Liver (tissue), 9 donors: ENCODE results near the gene ADGRV1. TPM values are rescaled to one million over a fixed set of nuclear protein-coding genes. Genes with fewer than 3 reads are reported as not detected.

Experiments
- DNase-seq: peaks from one replicate; pipeline ENCODE4 v3.0.0-alpha.2; 2017; ENCODE audit warnings: low spot score
- H3K27ac ChIP-seq, 2 donors: one replicate each; pipeline ENCODE4 v1.7.0; 2013; ENCODE audit warnings: inconsistent platforms in 2 of 2, low read length in 2 of 2, control low read depth in 1 of 2, low read depth in 1 of 2, mild to moderate bottlenecking in 1 of 2
- H3K27me3 ChIP-seq, 4 donors: one replicate each; pipeline versions ENCODE4 v1.6.1 to v1.7.0; 2013; ENCODE audit warnings: low read length in 3 of 4, inconsistent platforms in 1 of 4, mild to moderate bottlenecking in 1 of 4, moderate library complexity in 1 of 4; ENCODE audit not compliant: control insufficient read depth in 4 of 4, insufficient read depth in 4 of 4
- H3K36me3 ChIP-seq, 4 donors: one replicate each; pipeline versions ENCODE4 v1.6.1 to v1.7.0; 2013; ENCODE audit warnings: low read length in 3 of 4, mild to moderate bottlenecking in 3 of 4, low read depth in 1 of 4, moderate library complexity in 1 of 4; ENCODE audit not compliant: control insufficient read depth in 4 of 4, insufficient read depth in 3 of 4
- H3K4me1 ChIP-seq, 4 donors: one replicate each; pipeline versions ENCODE4 v1.6.1 to v1.7.0; 2013; ENCODE audit warnings: low read length in 3 of 4, mild to moderate bottlenecking in 3 of 4, moderate library complexity in 1 of 4; ENCODE audit not compliant: control insufficient read depth in 4 of 4, insufficient read depth in 4 of 4
- H3K4me3 ChIP-seq, 3 donors: one replicate each; pipeline versions ENCODE4 v1.6.1 to v1.7.0; 2013; ENCODE audit warnings: low read length in 3 of 3, control low read depth in 1 of 3, low read depth in 1 of 3, mild to moderate bottlenecking in 1 of 3
- H3K9ac ChIP-seq, 2 donors: one replicate each; pipeline ENCODE4 v1.7.0; 2013; ENCODE audit warnings: low read length in 2 of 2, mild to moderate bottlenecking in 2 of 2, moderate library complexity in 2 of 2, control low read depth in 1 of 2, low read depth in 1 of 2
- H3K9me3 ChIP-seq, 4 donors: one replicate each; pipeline versions ENCODE4 v1.6.1 to v1.7.0; 2013; ENCODE audit warnings: low read length in 3 of 4; ENCODE audit not compliant: control insufficient read depth in 4 of 4
- EGR1 ChIP-seq, 2 donors: IDR thresholded peaks; 2 replicates each; pipeline ENCODE4 v1.6.1; 2016 to 2018; ENCODE audit warnings: antibody characterized with exemption in 2 of 2, low read depth in 2 of 2
- FOXA1 ChIP-seq: IDR thresholded peaks from 2 replicates; pipeline ENCODE4 v1.6.1; 2016; ENCODE audit warnings: antibody characterized with exemption
- FOXA2 ChIP-seq: IDR thresholded peaks from 2 replicates; pipeline ENCODE4 v1.6.1; 2016; ENCODE audit warnings: antibody characterized with exemption
- GABPA ChIP-seq, 2 donors: IDR thresholded peaks in 1 of 2; conservative IDR thresholded peaks in 1 of 2; 2 replicates each; pipeline ENCODE4 v1.6.1; 2016; ENCODE audit warnings: antibody characterized with exemption in 2 of 2, mild to moderate bottlenecking in 1 of 2, moderate library complexity in 1 of 2
- HNF4A ChIP-seq, 2 donors: conservative IDR thresholded peaks; 2 replicates each; pipeline ENCODE4 v1.6.1; 2016; ENCODE audit warnings: antibody characterized with exemption in 2 of 2, mild to moderate bottlenecking in 2 of 2
- HNF4G ChIP-seq: IDR thresholded peaks from 2 replicates; pipeline ENCODE4 v1.6.1; 2016; ENCODE audit warnings: antibody characterized with exemption
- JUND ChIP-seq, 2 donors: IDR thresholded peaks; 2 replicates each; pipeline ENCODE4 v1.6.1; 2016; ENCODE audit warnings: antibody characterized with exemption in 2 of 2
- NR2F2 ChIP-seq: IDR thresholded peaks from 2 replicates; pipeline ENCODE4 v1.6.1; 2016; ENCODE audit warnings: antibody characterized with exemption
- RAD21 ChIP-seq, 2 donors: IDR thresholded peaks; 2 replicates each; pipeline ENCODE4 v1.6.1; 2016; ENCODE audit warnings: antibody characterized with exemption in 2 of 2, mild to moderate bottlenecking in 2 of 2
- RXRA ChIP-seq, 2 donors: IDR thresholded peaks; 2 replicates each; pipeline ENCODE4 v1.6.1; 2017 to 2018; ENCODE audit warnings: antibody characterized with exemption in 2 of 2, mild to moderate bottlenecking in 1 of 2
- SP1 ChIP-seq: IDR thresholded peaks from 2 replicates; pipeline ENCODE4 v1.6.1; 2018; ENCODE audit warnings: antibody characterized with exemption, mild to moderate bottlenecking
- TAF1 ChIP-seq: conservative IDR thresholded peaks from 2 replicates; pipeline ENCODE4 v1.6.1; 2016; ENCODE audit warnings: antibody characterized with exemption, mild to moderate bottlenecking
- YY1 ChIP-seq: IDR thresholded peaks from 2 replicates; pipeline ENCODE4 v1.6.1; 2016; ENCODE audit warnings: antibody characterized with exemption, mild to moderate bottlenecking
- WGBS: extraction: QIAGEN DNeasy Blood & Tissue Kit; methylation state at CpG from one replicate; pipeline ENCODE4 v1.1.7; 2013; 5-methylcytosine and 5-hydroxymethylcytosine counted together
- polyA plus RNA-seq, 2 donors: library from polyadenylated mRNA; stranded (reverse) in 1 of 2; unstranded in 1 of 2; fragments of 200-250 nt in 1 of 2; fragments of >200 nt in 1 of 2; fragmentation: Nextera tagmentation in 1 of 2; extraction: Ambion mirVana in 1 of 2; gene quantifications; one replicate each; pipeline versions ENCODE4 v1.2.1 to v1.2.3, GENCODE V29; 2013 to 2015
- total RNA-seq, 2 donors: library from RNA; depleted of rRNA; stranded (reverse); fragments of >200 nt; gene quantifications; one replicate each; pipeline ENCODE4 v1.2.3, GENCODE V29; 2014
- TF ChIP-seq, protein P1 (sequence below): fragments of 150-350 bp; IDR thresholded peaks from 2 replicates; pipeline ENCODE4 v1.5.1; 2017; ENCODE audit warnings: improper control_type of control experiment, low read depth, low read length; ENCODE audit not compliant: missing input control
- TF ChIP-seq, protein P2 (sequence below): IDR thresholded peaks from 2 replicates; pipeline ENCODE4 v1.6.1; 2016; ENCODE audit warnings: antibody characterized with exemption
- TF ChIP-seq, protein P3 (sequence below): IDR thresholded peaks from 2 replicates; pipeline ENCODE4 v1.6.1; 2016; ENCODE audit warnings: antibody characterized with exemption
- TF ChIP-seq, protein P4 (sequence below): IDR thresholded peaks from 2 replicates; pipeline ENCODE4 v1.6.1; 2016; ENCODE audit warnings: antibody characterized with exemption
- TF ChIP-seq, protein P5 (sequence below): IDR thresholded peaks from 2 replicates; pipeline ENCODE4 v1.6.1; 2016; ENCODE audit warnings: antibody characterized with exemption, mild to moderate bottlenecking
- donor health status: healthy.
- donor health status: healthy.
- donor health status: healthy.
- donor health status: healthy.
- donor health status: healthy.

ADGRV1 gene
- total and polyA plus RNA-seq, 4 donors = 5.1 to 15.5 (median 9.6) TPM

DNA sequence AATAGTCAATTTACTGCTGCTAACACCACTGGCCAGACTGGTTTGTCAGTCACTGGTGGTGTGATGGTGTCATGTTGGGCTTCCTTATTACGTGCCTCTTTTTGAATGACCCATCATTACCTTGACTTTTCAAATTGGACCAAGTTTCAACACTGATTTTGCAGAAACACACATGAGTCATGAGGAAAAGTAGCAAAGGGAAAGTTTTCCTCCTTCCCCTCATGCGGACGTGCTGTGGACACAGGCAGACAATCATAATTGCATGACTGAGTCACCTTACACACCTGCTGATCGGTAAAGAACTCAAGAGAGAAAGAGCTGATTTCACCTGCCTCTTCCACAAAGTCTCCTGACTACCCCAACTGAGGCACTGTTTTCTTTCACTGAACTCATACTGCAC lies 500.0 kb downstream of the ADGRV1 start:
- Histone ChIP-seq H3K27ac (no peak overlapping the region), H3K36me3 (no peaks in the 10 kb centered on the region), H3K4me3 (no peak overlapping the region), H3K4me1 (no peaks in the 10 kb centered on the region), H3K27me3 (no peaks in the 10 kb centered on the region), H3K9ac (no peak overlapping the region), H3K9me3 (no peaks in the 10 kb centered on the region)
- no peak for TF ChIP-seq JUND (IDR thresholded peaks at IDR 0.05)
- no peak for TF ChIP-seq YY1
- TF ChIP-seq RXRA (IDR thresholded peaks at IDR 0.05) = no peak
- no peak for TF ChIP-seq FOXA2
- no peak for TF ChIP-seq EGR1 (IDR thresholded peaks at IDR 0.05; ENCODE audit: low read depth in 2 of 2)
- DNase-seq = no peak
- WGBS = 84% methylated on average over 4 of the region's 4 CpGs

DNA sequence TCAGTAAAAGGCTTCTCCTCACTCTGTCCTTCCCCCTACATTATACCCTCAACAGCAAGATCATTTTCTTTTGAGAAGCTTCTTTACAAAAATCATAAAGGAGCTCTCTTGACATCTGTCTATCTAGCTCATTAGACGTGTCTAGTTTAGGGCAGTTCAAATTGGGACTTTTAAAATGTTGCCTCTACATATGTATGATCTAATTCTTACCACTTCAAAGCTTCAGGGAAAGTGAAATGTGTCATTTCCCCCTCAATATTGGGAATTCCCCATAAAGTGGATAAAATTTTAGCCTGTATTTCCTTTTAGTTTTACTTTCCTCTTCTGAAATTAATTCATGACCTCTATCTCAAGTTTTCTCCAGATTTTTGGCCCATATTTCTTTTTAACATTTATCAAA lies 500.8 kb downstream of the ADGRV1 start:
- H3K9me3 ChIP-seq = no peaks in the 10 kb centered on the region
- no peak overlapping the region for H3K9ac ChIP-seq
- no peak overlapping the region for H3K4me3 ChIP-seq
- H3K27me3 ChIP-seq = no peaks in the 10 kb centered on the region
- TF ChIP-seq SP1 (no peak), EGR1 (IDR thresholded peaks at IDR 0.05; ENCODE audit: low read depth in 2 of 2) (no peak), FOXA2 (no peak), TAF1 (no peak), RAD21 (IDR thresholded peaks at IDR 0.05) (no peak), HNF4A (conservative IDR thresholded peaks at IDR 0.05) (no peak), JUND (IDR thresholded peaks at IDR 0.05) (no peak), NR2F2 (no peak), GABPA (IDR thresholded peaks at IDR 0.05 in 1 of 2, conservative IDR thresholded peaks at IDR 0.05 in 1 of 2) (no peak), YY1 (no peak), FOXA1 (no peak), HNF4G (no peak), RXRA (IDR thresholded peaks at IDR 0.05) (no peak)
- TF ChIP-seq, protein P1, sequence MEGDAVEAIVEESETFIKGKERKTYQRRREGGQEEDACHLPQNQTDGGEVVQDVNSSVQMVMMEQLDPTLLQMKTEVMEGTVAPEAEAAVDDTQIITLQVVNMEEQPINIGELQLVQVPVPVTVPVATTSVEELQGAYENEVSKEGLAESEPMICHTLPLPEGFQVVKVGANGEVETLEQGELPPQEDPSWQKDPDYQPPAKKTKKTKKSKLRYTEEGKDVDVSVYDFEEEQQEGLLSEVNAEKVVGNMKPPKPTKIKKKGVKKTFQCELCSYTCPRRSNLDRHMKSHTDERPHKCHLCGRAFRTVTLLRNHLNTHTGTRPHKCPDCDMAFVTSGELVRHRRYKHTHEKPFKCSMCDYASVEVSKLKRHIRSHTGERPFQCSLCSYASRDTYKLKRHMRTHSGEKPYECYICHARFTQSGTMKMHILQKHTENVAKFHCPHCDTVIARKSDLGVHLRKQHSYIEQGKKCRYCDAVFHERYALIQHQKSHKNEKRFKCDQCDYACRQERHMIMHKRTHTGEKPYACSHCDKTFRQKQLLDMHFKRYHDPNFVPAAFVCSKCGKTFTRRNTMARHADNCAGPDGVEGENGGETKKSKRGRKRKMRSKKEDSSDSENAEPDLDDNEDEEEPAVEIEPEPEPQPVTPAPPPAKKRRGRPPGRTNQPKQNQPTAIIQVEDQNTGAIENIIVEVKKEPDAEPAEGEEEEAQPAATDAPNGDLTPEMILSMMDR = no peak
- TF ChIP-seq, protein P2, sequence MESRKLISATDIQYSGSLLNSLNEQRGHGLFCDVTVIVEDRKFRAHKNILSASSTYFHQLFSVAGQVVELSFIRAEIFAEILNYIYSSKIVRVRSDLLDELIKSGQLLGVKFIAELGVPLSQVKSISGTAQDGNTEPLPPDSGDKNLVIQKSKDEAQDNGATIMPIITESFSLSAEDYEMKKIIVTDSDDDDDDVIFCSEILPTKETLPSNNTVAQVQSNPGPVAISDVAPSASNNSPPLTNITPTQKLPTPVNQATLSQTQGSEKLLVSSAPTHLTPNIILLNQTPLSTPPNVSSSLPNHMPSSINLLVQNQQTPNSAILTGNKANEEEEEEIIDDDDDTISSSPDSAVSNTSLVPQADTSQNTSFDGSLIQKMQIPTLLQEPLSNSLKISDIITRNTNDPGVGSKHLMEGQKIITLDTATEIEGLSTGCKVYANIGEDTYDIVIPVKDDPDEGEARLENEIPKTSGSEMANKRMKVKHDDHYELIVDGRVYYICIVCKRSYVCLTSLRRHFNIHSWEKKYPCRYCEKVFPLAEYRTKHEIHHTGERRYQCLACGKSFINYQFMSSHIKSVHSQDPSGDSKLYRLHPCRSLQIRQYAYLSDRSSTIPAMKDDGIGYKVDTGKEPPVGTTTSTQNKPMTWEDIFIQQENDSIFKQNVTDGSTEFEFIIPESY = no peak
- TF ChIP-seq, protein P3, sequence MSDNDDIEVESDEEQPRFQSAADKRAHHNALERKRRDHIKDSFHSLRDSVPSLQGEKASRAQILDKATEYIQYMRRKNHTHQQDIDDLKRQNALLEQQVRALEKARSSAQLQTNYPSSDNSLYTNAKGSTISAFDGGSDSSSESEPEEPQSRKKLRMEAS = no peak
- TF ChIP-seq, protein P4, sequence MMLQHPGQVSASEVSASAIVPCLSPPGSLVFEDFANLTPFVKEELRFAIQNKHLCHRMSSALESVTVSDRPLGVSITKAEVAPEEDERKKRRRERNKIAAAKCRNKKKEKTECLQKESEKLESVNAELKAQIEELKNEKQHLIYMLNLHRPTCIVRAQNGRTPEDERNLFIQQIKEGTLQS = no peak
- TF ChIP-seq, protein P5, sequence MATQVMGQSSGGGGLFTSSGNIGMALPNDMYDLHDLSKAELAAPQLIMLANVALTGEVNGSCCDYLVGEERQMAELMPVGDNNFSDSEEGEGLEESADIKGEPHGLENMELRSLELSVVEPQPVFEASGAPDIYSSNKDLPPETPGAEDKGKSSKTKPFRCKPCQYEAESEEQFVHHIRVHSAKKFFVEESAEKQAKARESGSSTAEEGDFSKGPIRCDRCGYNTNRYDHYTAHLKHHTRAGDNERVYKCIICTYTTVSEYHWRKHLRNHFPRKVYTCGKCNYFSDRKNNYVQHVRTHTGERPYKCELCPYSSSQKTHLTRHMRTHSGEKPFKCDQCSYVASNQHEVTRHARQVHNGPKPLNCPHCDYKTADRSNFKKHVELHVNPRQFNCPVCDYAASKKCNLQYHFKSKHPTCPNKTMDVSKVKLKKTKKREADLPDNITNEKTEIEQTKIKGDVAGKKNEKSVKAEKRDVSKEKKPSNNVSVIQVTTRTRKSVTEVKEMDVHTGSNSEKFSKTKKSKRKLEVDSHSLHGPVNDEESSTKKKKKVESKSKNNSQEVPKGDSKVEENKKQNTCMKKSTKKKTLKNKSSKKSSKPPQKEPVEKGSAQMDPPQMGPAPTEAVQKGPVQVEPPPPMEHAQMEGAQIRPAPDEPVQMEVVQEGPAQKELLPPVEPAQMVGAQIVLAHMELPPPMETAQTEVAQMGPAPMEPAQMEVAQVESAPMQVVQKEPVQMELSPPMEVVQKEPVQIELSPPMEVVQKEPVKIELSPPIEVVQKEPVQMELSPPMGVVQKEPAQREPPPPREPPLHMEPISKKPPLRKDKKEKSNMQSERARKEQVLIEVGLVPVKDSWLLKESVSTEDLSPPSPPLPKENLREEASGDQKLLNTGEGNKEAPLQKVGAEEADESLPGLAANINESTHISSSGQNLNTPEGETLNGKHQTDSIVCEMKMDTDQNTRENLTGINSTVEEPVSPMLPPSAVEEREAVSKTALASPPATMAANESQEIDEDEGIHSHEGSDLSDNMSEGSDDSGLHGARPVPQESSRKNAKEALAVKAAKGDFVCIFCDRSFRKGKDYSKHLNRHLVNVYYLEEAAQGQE = no peak
- DNase-seq = no peak
- H3K4me1 ChIP-seq = no peaks in the 10 kb centered on the region
- H3K27ac ChIP-seq = no peak overlapping the region
- H3K36me3 ChIP-seq = no peaks in the 10 kb centered on the region
- 79% methylated on average over 1 of the region's 1 CpG for WGBS
